Measurements from ENCODE around the gene ZNF148.

The ZNF148 gene

DNA sequence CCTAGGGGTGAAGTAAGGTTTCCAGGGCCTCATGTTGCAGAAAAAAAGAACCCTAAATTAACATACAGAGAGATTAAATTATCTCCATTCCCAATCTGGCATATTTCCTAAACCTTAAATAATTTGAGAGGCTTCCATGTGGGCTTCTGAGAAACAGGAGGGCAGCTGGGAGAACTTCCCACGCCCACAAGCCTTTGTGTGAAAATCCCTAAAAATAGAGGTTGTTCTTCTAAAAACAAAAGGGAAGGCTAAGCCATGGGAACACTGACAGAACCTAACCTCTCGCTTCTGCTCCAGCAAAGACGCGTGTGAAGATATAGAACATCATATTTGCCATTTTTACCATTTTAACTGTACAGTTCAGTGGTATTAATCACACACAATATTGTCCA, 161.8 kb downstream of the ZNF148 start:
- DNase-seq, result no peak

DNA sequence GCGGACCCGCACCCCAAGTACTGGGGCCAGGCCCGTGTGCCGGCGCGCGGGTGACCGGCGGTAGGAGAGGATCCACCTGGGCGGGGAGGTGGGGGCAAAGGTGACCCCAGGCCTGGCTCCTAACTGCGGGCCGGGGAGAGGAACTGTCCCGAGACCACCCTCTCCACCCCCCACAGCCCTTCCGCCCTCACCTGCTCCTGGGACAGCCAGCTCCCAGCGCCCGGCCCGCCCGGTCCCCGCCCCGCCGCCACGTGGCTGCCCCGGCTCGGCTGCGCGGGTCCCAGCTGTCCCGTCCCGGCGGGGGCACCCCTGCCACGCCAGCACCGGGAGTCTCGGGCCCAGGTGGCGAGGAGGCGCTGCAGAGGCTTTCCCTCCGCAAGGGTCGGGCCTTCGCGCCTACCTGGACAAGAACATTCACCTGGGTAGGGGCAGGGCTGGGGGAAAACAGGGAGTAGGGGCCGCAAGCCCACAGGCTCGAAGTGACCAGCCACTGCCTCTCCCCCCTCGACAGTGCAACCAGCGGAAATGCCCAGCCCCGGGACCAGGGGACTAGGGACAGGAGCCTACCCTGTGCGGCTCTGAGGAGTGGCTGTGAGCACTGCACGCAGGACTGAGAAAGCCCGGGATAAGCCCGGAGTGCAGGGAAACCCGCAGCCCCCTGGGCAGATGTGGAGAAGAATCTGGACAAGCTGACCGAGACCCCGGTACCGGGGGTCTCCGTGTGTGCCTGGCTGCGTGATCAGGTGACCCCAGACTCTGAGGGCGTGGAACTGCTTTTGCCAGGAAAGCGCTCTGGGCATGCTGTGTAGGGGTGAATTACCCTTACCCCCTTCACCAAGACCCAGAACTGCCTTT, 162.4 kb downstream of the ZNF148 start, which contains the start of gene SLC12A8:
Gene SLC12A8 (minus strand): TSS at position 240 of the 855 bp plus-strand sequence. CDS start 1,399 bp downstream, outside the sequence.
- DNase-seq, result no peak

DNA sequence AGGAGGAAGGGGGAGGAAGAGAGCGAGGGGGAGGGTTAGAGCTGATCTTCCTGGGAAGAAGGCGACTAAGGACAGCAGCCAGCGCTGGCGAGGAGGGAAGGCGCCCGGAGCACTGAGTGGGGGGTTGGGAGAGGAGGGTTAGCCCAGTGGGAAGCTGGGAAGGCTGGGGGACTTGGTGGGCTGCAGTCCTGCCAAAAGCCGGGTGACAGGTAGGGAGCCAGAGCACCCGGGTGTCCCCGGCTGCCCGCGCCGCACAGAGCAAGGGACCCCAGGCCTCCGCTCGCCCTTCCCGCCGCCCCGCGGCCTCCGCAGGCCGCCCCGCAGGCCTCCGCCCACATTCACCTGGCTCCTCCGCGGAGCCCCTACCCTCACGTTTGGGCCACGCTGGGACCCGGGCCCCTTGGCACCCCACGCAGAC, 163.0 kb downstream of the ZNF148 start:
- no peak for DNase-seq

DNA sequence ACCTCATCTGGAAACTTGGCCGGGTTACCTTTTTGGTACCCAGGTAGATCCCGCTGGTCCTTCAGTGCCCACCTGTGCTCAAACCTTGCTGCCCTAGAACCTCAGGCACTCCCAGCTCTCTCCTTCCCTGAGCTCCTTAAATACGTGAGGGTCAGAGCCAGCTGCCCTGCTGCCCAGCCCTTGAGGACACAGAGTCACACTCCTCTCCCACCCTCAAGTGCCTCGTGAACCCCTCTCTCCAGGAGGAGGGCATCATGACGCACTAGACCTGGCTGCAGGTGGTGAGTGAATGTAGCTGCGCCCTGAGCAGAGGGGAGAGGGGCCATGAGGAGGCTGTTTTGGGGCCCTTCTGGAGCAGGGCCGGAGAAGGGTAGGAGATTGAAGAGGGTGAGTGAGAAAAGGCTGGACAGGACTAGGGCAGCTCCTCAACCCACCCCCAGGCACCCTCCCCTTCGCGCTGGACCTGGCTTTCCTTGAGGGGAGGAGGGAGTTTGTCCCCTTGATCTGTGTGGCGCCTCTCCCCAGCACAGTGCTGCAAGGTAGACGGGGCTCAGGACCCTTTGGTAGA, 163.5 kb downstream of the ZNF148 start:
- no peak for DNase-seq

DNA sequence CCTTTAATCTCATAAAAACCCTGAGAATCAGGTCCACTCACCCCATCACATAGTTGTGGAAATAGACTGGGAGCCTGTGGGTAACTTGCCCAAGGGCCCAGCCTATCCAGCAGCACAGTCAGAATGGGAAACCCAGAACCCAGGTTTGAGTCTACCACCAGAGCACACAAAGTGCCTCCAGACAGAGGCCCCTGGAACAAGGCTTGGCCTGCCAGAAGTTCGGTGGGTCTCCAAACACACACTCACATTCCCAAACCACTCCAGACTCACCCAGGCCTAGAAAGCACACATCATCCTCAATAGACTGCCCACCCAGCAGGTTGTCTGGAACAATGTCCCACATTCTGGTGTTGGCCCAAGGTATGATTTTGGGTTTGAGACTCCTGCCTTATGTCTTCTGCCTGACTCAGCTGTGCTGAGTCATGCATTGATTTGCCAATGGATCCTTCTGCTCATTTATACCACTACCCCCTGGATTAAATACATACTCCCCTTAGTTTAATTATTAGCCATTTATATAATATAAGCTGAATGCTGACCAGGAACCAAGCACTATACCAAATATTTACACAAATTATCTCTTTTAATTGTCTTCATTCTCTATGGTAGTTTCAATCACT, 167.1 kb downstream of the ZNF148 start:
- DNase-seq, result no peak

DNA sequence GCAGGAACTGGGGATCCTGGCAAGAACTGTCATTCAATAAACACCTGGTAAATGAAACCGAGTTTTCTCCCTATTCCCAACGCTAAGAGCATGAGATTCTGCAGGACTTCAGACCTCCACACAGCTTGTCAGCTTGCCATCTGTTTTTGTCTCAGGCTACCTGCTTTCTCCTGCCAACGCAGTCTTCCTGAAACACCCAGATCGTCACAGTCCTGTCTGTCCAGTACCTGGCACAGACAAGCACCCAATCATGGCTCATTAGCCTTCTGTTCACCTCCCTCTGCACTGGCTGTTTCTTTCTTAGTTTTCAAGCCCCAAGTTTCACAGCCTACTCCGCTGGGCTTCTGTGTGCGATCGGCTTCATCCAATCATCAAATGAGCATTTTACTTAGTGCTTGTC, 167.6 kb downstream of the ZNF148 start:
- DNase-seq, result no peak

GRCh38 chr3:125206934-125207333, 168.2 kb downstream of the ZNF148 start:
- DNase-seq, result no peak

DNA sequence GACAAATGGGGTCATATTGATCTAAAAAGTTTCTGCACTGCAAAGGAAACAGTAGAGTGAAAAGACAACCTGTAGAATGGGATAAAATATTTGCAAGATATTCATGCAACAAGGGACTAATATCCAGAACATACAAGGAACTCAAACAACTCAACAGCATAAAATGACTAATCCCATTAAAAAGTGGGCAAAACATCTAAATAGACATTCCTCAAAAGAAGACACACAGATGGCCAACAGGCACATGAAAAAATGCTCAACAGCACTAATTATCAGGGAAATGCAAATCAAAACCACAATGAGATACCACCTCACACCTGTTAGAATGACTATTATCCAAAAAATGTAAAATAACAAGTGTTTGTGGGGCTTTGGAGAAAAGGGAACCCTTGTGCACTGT, 171.4 kb downstream of the ZNF148 start:
- DNase-seq, result no peak

DNA sequence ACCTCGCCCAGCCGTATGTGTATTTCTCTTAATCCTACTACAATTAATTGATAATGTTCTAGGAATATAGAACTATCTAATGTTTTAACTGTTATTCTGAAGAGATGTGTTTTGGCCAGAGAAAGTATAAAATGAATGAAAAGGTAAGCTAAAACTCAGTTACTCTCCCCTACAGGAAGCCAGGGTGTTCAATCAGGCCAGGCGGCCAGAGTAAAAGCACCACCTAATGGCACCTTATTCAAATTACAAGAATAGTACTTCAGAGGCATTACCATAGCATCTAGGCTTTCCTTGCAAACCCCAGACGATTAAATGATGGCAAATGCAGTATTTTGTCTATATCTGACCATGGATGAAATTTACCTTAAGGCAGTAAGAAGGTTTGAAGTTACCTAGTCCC, 172.9 kb downstream of the ZNF148 start:
- DNase-seq, result no peak

- DNase-seq, result no peak
These were observed 174.4 kb downstream of the ZNF148 start for GRCh38 chr3:125200731-125201139.

- no peak for DNase-seq
These were observed 180.1 kb downstream of the ZNF148 start for GRCh38 chr3:125194849-125195601.

DNA sequence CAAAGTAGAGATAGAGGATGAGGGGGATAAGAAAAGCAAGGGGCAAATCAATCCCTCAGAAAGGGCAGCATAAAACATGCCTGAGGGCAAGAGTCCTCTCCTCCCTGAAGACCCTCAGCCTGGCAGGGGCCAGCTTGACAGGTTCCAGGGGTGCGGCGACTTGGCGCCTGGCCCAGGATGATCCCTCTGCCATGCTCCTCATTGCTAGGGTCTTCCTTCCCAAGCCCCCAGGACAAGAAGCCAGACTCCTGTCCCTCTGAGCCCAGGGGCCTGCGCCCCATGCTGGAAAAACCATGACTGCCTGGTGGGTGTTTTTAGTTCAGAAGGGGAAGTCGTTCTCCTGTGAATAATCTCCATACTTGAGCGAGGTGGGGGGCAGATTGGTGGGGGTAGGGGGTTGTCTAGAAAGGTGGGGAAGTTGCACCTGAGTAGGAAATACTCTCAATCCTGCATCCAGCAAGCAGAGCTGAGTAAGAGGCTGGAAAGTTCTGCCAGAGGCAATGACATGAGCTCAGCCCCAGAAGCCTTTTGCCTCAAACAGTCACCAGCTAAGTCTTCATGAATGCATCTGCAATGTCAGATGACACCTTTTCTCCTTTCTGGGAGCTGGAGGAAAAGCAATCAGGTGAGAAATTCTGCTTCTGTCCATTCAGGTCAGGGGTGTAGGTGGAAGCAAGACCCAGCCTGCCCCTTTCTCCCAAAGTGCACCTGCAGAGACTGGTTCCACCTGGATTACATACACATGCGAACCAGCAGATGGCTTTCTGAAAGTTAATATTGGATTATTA, 180.9 kb downstream of the ZNF148 start:
- no peak for DNase-seq

DNA sequence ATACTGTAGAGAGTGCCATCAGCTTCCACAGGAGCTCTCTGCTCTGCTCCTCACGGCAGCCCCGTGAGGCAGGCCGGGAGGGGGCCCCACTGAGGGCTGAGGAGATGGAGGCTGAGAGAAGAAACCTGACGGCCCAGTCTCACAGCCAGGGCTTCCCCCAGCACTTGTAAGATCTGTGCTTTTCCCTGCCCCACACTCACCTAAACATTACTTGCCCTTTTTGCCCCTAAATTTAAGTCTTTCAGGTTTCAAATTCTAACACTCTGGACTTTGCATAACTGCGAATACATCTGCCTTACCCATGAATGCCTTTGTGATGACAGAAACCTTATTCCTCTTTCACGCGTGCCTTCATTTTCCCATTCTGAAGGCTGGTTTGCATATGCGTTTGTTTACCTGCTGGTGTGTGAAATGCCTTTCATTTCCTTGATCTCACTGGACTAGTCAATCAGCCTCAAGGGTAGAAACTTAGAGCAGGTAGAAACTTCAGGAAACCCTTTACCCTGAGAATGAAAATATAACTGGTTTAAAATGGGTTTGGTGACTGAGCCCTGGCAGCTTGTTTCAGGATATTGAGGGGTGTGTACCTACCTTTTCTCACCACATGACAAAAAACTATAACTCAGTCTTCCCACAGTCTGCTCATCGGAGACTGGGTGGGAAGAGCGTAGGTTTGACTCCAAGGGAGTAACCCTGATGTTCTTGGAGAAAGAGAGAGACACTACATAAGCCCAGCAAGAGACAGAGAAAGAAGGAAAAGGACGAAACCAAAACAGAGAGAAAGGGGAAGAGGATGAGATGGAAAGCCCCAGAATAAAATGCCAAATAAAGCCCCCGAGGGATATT, 182.7 kb downstream of the ZNF148 start:
- DNase-seq, result no peak

DNA sequence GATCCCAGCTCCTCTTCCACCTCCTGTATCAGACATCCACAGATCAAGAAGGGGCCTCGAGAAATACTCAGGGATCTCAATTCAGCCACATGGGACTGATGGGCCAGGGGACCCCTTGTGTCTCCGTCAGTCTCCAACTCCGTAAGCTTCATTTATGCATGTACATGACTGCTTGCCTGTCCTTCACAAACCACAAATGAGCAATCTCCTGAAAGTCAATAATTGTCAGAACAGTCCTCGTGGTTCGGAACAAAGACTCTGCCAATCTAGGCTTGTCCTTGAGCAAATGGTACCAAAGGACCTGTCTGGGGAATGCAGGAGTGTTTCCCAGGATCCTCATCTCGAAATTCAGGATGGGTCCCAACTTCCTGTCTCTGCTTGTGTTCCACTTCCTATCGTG, 183.4 kb downstream of the ZNF148 start:
- DNase-seq, result no peak

GRCh38 chr3:125191256-125191655, 183.9 kb downstream of the ZNF148 start:
- no peak for DNase-seq

DNA sequence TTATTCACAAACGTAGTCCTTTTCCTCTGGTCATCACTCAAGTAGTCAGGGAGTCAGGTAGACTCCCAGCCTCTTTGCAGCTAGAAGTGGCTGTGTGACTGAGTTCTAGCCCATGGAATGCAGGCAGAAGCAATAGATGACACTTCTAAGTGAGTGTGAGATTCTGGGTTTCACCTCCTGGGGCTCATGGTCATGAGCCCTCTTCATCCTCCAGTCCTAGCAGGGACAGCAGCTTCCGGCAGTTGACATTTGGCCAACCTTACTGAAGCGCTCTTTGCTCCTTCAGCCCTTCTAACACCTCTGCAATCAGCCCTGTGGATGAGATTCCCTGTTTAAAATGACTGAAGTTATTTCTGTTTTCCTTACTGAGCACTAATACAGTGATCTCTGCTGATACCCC, 184.3 kb downstream of the ZNF148 start:
- no peak for DNase-seq

GRCh38 chr3:125189378-125190165, 185.6 kb downstream of the ZNF148 start:
- DNase-seq, result no peak

DNA sequence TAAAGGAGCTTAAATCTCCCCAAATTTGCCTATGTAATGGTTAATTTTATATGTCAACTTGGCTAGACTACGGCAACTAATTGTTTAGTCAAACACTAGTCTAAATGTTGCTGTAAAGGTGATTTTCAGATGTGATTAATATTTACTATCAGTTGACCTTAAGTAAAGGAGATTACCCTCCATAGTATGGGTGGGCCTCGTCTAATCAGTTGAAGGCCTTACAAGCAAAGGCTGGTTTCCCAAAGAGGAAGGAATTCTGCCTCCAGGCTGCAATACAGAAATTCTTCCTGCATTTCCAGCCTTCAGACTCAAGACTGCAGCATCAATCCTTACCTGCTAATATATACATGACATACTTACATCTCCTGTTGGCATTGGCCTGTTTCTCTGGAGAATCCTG, 186.2 kb downstream of the ZNF148 start:
- no peak for DNase-seq

GRCh38 chr3:125187599-125187910, 187.6 kb downstream of the ZNF148 start:
- DNase-seq, result no peak

DNA sequence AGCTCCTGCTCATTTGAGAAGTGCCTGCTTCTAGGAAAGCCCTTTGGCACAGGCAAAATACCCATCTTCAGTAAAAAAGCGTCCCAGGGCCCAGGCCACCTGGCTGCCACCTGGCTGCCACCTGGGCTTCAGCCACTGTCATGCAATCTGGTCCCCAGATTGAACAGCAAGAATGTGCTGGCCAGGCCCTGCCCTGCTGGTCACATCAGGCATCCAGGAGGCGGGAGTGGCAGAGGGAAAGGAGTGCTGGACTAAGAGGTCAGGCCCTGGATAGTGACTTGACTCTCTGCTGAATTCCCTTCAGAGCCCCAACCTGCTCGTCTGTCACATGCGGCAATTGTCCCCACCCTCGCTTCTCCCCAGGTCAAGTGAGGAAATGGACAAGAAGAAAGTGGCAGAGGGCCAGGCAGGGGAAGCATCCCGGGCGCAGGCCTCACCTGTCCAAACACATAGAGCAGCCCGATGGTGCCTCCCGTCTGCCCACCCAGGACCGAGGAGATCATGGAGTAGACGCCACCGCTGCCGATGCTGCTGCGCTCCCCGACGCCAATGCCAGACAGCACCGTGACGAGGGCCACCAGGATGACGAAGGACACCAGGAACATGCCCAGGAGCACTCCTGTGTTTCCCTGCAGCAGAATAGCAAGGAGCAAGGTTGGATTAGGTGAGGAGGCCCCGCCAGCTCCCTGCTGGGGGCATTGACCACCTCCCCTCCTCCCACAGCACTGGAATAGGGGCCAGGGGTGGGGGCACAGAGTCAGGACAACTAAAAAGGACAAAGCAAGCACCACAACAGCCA, 188.1 kb downstream of the ZNF148 start:
- DNase-seq, result no peak
